Muscle of back (tissue), 11 donors: ENCODE results near the gene ARID1A. TPM values are rescaled to one million over a fixed set of nuclear protein-coding genes. Genes with fewer than 3 reads are reported as not detected.

ENCODE experiments used
- DNase-seq, 3 donors: peaks; one replicate each; pipeline versions ENCODE4 v3.0.0 to v3.0.0-alpha.2; 2013
- polyA plus RNA-seq, 10 donors: library from polyadenylated mRNA; unstranded; fragments of 120-200 nt; gene quantifications; one replicate each; pipeline ENCODE4 v1.2.1, GENCODE V29; 2013; ENCODE audit not compliant: insufficient read length in 10 of 10

Gene ARID1A
- polyA plus RNA-seq, 10 donors: 39.9 to 50.6 (median 45.2) TPM

- DNase-seq: no peak
Measured at GRCh38 chr1:26822737-26823395, 127.1 kb downstream of the ARID1A start.

- no peak for DNase-seq
Measured at GRCh38 chr1:26824731-26825130, 128.9 kb downstream of the ARID1A start.

GRCh38 chr1:26826261-26827105 is 130.7 kb downstream of the ARID1A start, which contains the start of gene ZDHHC18:
TSS of gene ZDHHC18 (plus strand) at chr1:26826688. CDS start at chr1:26826805, 117 bp downstream.
- DNase-seq: peak; percentile 64 to 83 (median 77)

- peak in 1 of 3 donors; percentile 22 for DNase-seq
Measured at GRCh38 chr1:26827106-26827604, 131.3 kb downstream of the ARID1A start.

- DNase-seq: peak in 1 of 3 donors; percentile 64
Measured at GRCh38 chr1:26827663-26828062, 131.8 kb downstream of the ARID1A start.

- DNase-seq: no peak
Measured at GRCh38 chr1:26828411-26828991, 132.7 kb downstream of the ARID1A start.

- no peak for DNase-seq
Measured at GRCh38 chr1:26829184-26829911, 133.5 kb downstream of the ARID1A start.

GRCh38 chr1:26831059-26831458 is 135.2 kb downstream of the ARID1A start:
- DNase-seq: no peak

Other genes starting within 250 kb of the ARID1A start
- 100 to 1,000 TPM; 552 to 838 (median 657) TPM for gene HMGN2, start 223.6 kb upstream of the ARID1A start, polyA plus RNA-seq
- gene RPS6KA1, start 166.3 kb upstream of the ARID1A start, polyA plus RNA-seq: 1 to 10 TPM; 4.7 to 8.3 (median 7.1) TPM
- gene PIGV, start 91.9 kb downstream of the ARID1A start, polyA plus RNA-seq: 1 to 10 TPM; 5.3 to 9.8 (median 7.2) TPM
- gene ZDHHC18, start 130.7 kb downstream of the ARID1A start, polyA plus RNA-seq: 10 to 100 TPM; 14.5 to 19.7 (median 16.7) TPM
- gene SFN, start 167.1 kb downstream of the ARID1A start, polyA plus RNA-seq: 10 to 100 TPM in 2 of 10 donors, under 1 TPM in 8; 0.17 to 36.0 (median 0.26) TPM
- gene GPN2, start 194.3 kb downstream of the ARID1A start, polyA plus RNA-seq: 10 to 100 TPM; 16.0 to 21.2 (median 17.0) TPM
- 10 to 100 TPM in 4 of 10 donors, 1 to 10 TPM in 6; 7.7 to 12.8 (median 9.5) TPM for gene GPATCH3, start 204.5 kb downstream of the ARID1A start, polyA plus RNA-seq
- under 1 TPM in 1 of 10 donors, not detected in 9; 0.11 TPM for gene NR0B2, start 218.0 kb downstream of the ARID1A start, polyA plus RNA-seq
- gene NUDC, start 225.7 kb downstream of the ARID1A start, polyA plus RNA-seq: 10 to 100 TPM; 43.3 to 69.6 (median 51.7) TPM